Neutrophil (primary cell): ENCODE measurements around the gene BCAP31.
"Not testable (repeated sequence)": the region's sequence is repeated elsewhere in the genome, so short reads cannot be mapped to it uniquely, and the experiment has no call there.

Experiments
- H3K27ac ChIP-seq: fragments of 200-600 bp; sonication (generic); 2 replicates; pipeline ENCODE4 v1.5.1; 2016; ENCODE audit warnings: mild to moderate bottlenecking, moderate library complexity
- H3K27me3 ChIP-seq: fragments of 200-600 bp; sonication (generic); 2 replicates; pipeline ENCODE4 v1.6.0; 2016; ENCODE audit warnings: mild to moderate bottlenecking
- H3K36me3 ChIP-seq: fragments of 200-600 bp; sonication (generic); 2 replicates; pipeline ENCODE4 v1.5.1; 2017
- H3K4me1 ChIP-seq, 2 experiments: fragments of 200-600 bp in 1 of 2; sonication (generic) in 1 of 2; 1 replicate in 1 of 2; 2 replicates in 1 of 2; pipeline versions ENCODE4 v1.5.1 to v1.6.1; 2013 to 2016; ENCODE audit warnings: low read depth in 1 of 2, low read length in 1 of 2, mild to moderate bottlenecking in 1 of 2, moderate library complexity in 1 of 2; ENCODE audit not compliant: control insufficient read depth in 1 of 2, insufficient read depth in 1 of 2
- H3K4me3 ChIP-seq, 2 experiments: fragments of 200-600 bp in 1 of 2; sonication (generic) in 1 of 2; 1 replicate in 1 of 2; 2 replicates in 1 of 2; pipeline ENCODE4 v1.5.1; 2013 to 2016; ENCODE audit warnings: low read depth in 1 of 2, low read length in 1 of 2, mild to moderate bottlenecking in 1 of 2, moderate library complexity in 1 of 2
- H3K9me3 ChIP-seq: fragments of 200-600 bp; sonication (generic); 2 replicates; pipeline ENCODE4 v1.5.1; 2016
- TF ChIP-seq, protein P1 (sequence below): fragments of 200-600 bp; sonication (generic); IDR thresholded peaks from 2 replicates; pipeline ENCODE4 v1.5.1; 2016; ENCODE audit warnings: antibody characterized with exemption

The BCAP31 gene

DNA sequence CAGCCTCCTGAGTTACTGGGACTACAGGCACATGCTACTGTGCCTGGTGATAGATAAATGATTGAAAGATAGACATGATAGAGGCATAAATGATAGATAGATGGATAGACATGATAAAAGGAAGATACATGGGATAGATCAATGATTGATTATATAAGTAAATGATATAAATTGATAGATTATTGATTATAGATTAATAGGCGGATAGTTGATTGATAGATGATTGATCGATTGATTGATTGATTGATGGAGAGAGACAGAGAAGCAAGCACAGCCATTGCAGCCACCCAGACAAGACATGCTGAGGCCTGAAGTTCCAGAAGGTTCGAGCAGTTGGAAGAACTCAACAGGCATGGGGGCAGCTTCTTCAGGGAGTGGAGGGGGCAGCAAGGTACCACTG is 22.2 kb upstream of the BCAP31 start:
- Histone ChIP-seq H3K27me3 (peaks cover 24% of the 10 kb centered on the region), H3K4me3 (no peak overlapping the region), H3K4me1 (no peaks in the 10 kb centered on the region), H3K36me3 (peaks cover 25% of the 10 kb centered on the region), H3K9me3 (no peaks in the 10 kb centered on the region), H3K27ac (no peak overlapping the region)
- TF ChIP-seq, protein P1, sequence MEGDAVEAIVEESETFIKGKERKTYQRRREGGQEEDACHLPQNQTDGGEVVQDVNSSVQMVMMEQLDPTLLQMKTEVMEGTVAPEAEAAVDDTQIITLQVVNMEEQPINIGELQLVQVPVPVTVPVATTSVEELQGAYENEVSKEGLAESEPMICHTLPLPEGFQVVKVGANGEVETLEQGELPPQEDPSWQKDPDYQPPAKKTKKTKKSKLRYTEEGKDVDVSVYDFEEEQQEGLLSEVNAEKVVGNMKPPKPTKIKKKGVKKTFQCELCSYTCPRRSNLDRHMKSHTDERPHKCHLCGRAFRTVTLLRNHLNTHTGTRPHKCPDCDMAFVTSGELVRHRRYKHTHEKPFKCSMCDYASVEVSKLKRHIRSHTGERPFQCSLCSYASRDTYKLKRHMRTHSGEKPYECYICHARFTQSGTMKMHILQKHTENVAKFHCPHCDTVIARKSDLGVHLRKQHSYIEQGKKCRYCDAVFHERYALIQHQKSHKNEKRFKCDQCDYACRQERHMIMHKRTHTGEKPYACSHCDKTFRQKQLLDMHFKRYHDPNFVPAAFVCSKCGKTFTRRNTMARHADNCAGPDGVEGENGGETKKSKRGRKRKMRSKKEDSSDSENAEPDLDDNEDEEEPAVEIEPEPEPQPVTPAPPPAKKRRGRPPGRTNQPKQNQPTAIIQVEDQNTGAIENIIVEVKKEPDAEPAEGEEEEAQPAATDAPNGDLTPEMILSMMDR: no peak

DNA sequence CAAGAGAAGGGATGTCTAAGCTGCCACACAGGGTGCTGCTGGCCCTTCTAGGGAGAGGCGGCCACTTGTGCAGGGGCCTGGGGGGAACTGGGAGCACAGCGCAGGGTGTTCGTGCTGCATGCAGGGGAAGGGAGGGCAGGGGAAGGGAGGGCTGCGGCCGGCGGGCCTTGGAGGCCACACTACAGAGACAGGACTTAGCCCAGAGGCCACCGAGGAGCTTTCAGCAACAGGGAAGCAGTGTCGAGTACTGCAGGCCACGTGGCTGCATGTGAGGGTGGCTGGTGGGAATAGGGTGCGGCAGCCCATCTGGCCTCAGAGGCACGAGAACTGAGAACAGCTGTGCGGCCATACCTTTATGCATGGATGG is 20.9 kb upstream of the BCAP31 start:
- not testable (repeated sequence) for H3K27ac ChIP-seq, H3K4me3 ChIP-seq, H3K4me1 ChIP-seq, H3K9me3 ChIP-seq
- Histone ChIP-seq H3K27me3 (peaks cover 24% of the 10 kb centered on the region), H3K36me3 (peaks cover 38% of the 10 kb centered on the region)

DNA sequence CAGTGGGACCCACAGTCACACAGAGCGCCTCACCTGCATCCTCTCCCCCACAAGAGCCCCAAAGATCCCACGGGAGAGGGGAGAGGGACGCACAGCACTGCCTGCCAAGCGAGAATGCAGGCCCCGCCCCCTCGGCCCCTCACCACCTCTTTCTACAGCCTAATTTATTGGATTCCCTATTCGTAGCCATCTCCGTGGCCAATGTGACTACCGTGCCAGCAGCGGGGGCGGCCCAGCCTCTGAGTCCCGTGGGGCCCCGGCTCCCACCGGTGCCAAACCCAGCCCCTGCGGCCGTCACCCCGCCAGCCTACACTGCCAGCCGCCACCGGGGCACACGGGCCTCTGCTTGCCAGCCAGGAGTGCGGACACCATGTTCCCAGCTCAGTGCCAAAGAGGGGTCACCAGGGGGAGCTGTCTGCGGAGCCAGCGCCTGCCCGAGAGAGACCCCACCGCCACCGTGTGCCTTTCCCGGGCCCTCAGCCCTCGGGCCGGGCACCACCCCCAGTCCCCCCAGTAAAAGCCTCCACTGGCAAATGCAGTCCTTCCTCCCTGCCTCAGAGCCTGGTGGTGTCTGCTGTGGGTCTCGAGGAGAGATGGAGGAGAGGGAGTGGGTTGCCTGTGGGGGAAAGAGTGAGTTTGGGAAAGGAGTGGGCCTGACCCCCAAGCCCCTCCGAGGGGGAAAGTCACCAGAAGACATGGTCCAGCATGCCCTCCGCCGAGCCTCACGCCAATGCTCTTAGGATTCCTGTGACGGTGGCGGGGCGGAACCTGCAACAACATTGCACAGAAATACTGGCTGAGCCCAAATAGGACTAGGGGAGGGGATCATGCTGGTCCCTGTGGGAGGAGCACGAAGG is 20.3 kb upstream of the BCAP31 start:
- Histone ChIP-seq H3K27ac (no peak overlapping the region), H3K4me3 (no peak overlapping the region), H3K4me1 (no peaks in the 10 kb centered on the region), H3K27me3 (peaks cover 24% of the 10 kb centered on the region), H3K9me3 (no peaks in the 10 kb centered on the region), H3K36me3 (peaks cover 44% of the 10 kb centered on the region)
- TF ChIP-seq, protein P1: no peak

DNA sequence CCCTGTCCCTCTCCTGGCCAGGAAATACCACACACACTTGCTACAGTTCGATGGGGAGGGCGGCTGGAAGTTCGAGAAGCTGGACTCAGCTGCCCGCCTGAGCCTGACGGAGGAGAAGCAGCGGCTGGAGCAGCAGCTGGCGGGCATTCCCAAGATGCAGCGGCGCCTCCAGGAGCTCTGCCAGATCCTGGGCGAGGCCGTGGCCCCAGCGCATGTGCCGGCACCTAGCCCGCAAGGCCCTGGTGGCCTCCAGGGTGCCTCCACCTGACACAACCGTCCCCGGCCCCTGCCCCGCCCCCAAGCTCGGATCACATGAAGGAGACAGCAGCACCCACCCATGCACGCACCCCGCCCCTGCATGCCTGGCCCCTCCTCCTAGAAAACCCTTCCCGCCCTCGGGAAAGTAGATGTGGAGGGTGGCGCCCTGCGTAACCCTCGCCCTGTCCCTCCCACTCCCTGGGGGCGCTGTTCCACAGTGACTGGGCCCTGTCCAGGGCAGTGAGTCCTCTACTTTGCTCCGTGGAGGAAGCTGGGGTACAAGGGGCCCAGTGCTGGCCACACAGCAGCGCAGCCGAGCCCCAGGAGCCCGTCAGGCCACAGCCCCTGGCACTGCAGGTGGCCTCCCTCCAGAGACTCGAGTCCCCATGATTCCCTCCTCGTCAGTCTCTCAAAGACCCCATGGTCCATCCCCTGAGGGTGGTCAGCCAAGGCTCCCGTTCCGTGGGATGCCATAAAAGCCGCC is 19.5 kb upstream of the BCAP31 start:
- peaks cover 51% of the 10 kb centered on the region for H3K36me3 ChIP-seq
- not testable (repeated sequence) for H3K4me1 ChIP-seq, H3K9me3 ChIP-seq, H3K27ac ChIP-seq, H3K4me3 ChIP-seq
- peaks cover 24% of the 10 kb centered on the region for H3K27me3 ChIP-seq

DNA sequence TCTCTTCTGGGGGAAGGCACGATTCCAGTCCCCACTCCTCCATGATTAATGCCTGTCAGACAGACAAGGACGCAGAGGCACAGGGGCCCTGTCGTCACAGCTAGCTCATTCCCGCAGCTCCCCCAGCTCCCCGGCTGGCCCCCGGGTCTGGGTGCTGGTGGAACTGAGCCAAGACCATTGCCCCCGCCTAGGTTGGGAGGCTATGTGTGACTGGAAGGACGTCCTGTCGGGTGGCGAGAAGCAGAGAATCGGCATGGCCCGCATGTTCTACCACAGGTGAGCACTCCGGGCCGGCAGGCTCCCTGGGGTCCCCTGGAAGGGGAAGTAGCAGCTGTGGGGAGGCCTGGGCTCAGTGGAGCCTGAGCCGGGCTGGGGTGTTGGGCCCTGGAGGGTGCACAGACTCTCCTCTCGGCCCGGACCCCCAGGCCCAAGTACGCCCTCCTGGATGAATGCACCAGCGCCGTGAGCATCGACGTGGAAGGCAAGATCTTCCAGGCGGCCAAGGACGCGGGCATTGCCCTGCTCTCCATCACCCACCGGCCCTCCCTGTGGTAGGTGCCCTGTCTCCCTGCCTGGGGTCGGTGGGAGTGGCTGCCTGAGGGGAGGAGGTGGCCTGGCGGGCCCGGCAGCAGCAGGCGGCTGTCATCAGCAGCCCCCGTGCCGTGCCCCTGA is 18.7 kb upstream of the BCAP31 start:
- H3K27ac ChIP-seq: not testable (repeated sequence)

DNA sequence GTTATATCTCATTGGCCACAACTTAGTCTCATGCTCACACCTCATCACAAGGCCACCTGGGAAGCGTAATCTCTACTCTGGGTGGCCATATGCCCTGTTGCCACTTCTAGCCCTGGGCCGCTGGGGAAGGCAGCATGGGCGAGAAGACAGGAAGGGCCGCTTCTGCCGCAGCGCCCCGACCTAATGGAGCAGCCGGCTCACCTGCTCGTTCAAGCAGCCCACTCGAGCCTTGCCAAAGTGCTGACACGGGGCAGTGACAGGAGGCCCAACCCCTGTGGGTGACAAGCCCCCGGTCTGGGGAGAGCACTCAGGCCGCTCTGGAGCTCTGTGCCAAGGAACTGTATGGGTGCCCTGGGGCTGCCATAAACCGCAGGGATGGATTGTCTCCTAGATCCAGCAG is 17.9 kb upstream of the BCAP31 start:
- not testable (repeated sequence) for H3K9me3 ChIP-seq, H3K4me3 ChIP-seq, H3K27ac ChIP-seq, H3K4me1 ChIP-seq
- H3K27me3 ChIP-seq: peaks cover 24% of the 10 kb centered on the region
- H3K36me3 ChIP-seq: peaks cover 65% of the 10 kb centered on the region

More for the DNA sequence above, 18.7 kb upstream of the BCAP31 start:
- H3K4me3 ChIP-seq, H3K9me3 ChIP-seq, H3K4me1 ChIP-seq: not testable (repeated sequence)
- Histone ChIP-seq H3K27me3 (peaks cover 24% of the 10 kb centered on the region), H3K36me3 (peaks cover 57% of the 10 kb centered on the region)

DNA sequence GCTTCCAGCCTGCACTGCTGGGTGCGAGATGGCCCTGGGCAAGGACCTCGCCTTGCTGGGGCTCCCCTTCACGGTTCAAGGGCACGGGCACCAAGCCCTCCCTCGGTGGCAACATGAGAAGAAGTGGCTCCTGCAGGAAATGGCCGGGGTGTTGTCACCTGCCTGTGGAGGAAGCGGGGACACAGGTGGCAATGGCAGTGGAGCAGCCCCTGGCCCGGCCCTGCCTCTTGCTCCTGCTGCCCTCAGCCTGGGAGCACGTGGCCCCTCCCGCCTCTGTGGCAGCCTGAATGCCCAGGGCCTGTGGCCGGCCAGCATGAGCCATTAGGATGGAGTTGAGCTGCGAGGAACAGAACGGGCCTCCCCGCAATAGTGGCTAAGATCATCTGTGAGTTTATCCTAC is 17.3 kb upstream of the BCAP31 start:
- H3K36me3 ChIP-seq: peaks cover 72% of the 10 kb centered on the region
- no peak overlapping the region for H3K27ac ChIP-seq
- H3K4me3 ChIP-seq: no peak overlapping the region
- peaks cover 24% of the 10 kb centered on the region for H3K27me3 ChIP-seq
- TF ChIP-seq, protein P1: no peak
- no peaks in the 10 kb centered on the region for H3K9me3 ChIP-seq
- no peaks in the 10 kb centered on the region for H3K4me1 ChIP-seq
